Loucy (cell line): ENCODE results near the gene FNDC3A.

Source experiments
- H2AFZ ChIP-seq: fragments of 200-600 bp; sonication (generic); 2 replicates; pipeline ENCODE4 v1.6.0; 2016; ENCODE audit warnings: antibody characterized with exemption, mild to moderate bottlenecking, low read length, moderate library complexity
- H3F3A ChIP-seq: fragments of 200-600 bp; 2 replicates; pipeline ENCODE4 v1.6.0; 2016; ENCODE audit warnings: antibody characterized with exemption, low read depth, mild to moderate bottlenecking
- H3K27me3 ChIP-seq: fragments of 200-600 bp; sonication (generic); 2 replicates; pipeline ENCODE4 v1.6.1; 2014; ENCODE audit warnings: low read length, mild to moderate bottlenecking; ENCODE audit not compliant: insufficient read depth, poor library complexity, severe bottlenecking
- H3K36me3 ChIP-seq: fragments of 200-600 bp; sonication (generic); 2 replicates; pipeline ENCODE4 v1.6.1; 2016; ENCODE audit warnings: low read length; ENCODE audit not compliant: insufficient read depth
- H3K4me1 ChIP-seq: fragments of 200-600 bp; sonication (generic); 2 replicates; pipeline ENCODE4 v1.5.1; 2014; ENCODE audit warnings: low read length, mild to moderate bottlenecking; ENCODE audit not compliant: insufficient read depth, poor library complexity, severe bottlenecking
- H3K4me2 ChIP-seq: fragments of 200-600 bp; sonication (generic); 2 replicates; pipeline ENCODE4 v1.6.0; 2014; ENCODE audit warnings: antibody characterized with exemption, low read length, low read depth, mild to moderate bottlenecking; ENCODE audit not compliant: poor library complexity, severe bottlenecking
- H3K4me3 ChIP-seq: fragments of 200-600 bp; sonication (generic); 2 replicates; pipeline ENCODE4 v1.5.1; 2014; ENCODE audit warnings: low read length, mild to moderate bottlenecking, mixed read lengths; ENCODE audit not compliant: poor library complexity, severe bottlenecking
- H3K79me2 ChIP-seq: fragments of 200-600 bp; sonication (generic); 2 replicates; pipeline ENCODE4 v1.6.1; 2014; ENCODE audit warnings: low read length; ENCODE audit not compliant: insufficient read depth
- H3K9ac ChIP-seq: fragments of 200-600 bp; sonication (generic); 2 replicates; pipeline ENCODE4 v1.6.0; 2014; ENCODE audit warnings: mild to moderate bottlenecking, low read depth, low read length, moderate library complexity; ENCODE audit not compliant: poor library complexity, severe bottlenecking
- H3K9me2 ChIP-seq: fragments of 200-600 bp; sonication (generic); replicated peaks from 2 replicates; pipeline ENCODE4 v1.6.1; 2016; ENCODE audit warnings: low read depth, low read length, mixed read lengths
- H3K9me3 ChIP-seq: fragments of 200-600 bp; sonication (generic); 2 replicates; pipeline ENCODE4 v1.6.1; 2014; ENCODE audit warnings: mild to moderate bottlenecking, antibody characterized with exemption, low read length, low read depth; ENCODE audit not compliant: insufficient read depth
- H4K20me1 ChIP-seq: fragments of 200-600 bp; sonication (generic); 2 replicates; pipeline ENCODE4 v1.6.0; 2014; ENCODE audit warnings: antibody characterized with exemption, low read length, mild to moderate bottlenecking; ENCODE audit not compliant: insufficient read depth, poor library complexity, severe bottlenecking
- CTCF ChIP-seq: fragments of 200-600 bp; sonication (generic); conservative IDR thresholded peaks from 2 replicates; pipeline ENCODE4 v1.5.1; 2014; ENCODE audit warnings: mild to moderate bottlenecking, antibody characterized with exemption, low read length
- EZH2phosphoT487 ChIP-seq: fragments of 200-600 bp; IDR thresholded peaks from 2 replicates; pipeline ENCODE4 v1.6.1; 2018; ENCODE audit warnings: antibody characterized with exemption, mild to moderate bottlenecking, moderate library complexity, borderline replicate concordance

The FNDC3A gene

GRCh38 chr13:49213997-49214916 lies 238.5 kb downstream of the FNDC3A start:
- Histone ChIP-seq H3K4me1 (peaks cover 12% of the 10 kb centered on the region), H3K36me3 (no peaks in the 10 kb centered on the region), H3K27me3 (no peaks in the 10 kb centered on the region), H3K79me2 (no peaks in the 10 kb centered on the region), H3K9me2 (no peaks in the 10 kb centered on the region), H3K9ac (no peak overlapping the region), H3K4me2 (peak overlapping the region; percentile 47), H3K9me3 (no peaks in the 10 kb centered on the region), H4K20me1 (no peaks in the 10 kb centered on the region), H3K4me3 (no peak overlapping the region), H3F3A (no peaks in the 10 kb centered on the region), H2AFZ (peak overlapping the region; percentile 83)
- TF ChIP-seq CTCF (no peak), EZH2phosphoT487 (no peak)

GRCh38 chr13:49214917-49215376 lies 239.2 kb downstream of the FNDC3A start:
- no peaks in the 10 kb centered on the region for H3K36me3 ChIP-seq
- no peak for TF ChIP-seq EZH2phosphoT487
- TF ChIP-seq CTCF: peak; percentile 53
- no peaks in the 10 kb centered on the region for H3K9me2 ChIP-seq
- H3K27me3 ChIP-seq: no peaks in the 10 kb centered on the region
- H2AFZ ChIP-seq: peak overlapping the region; percentile 83
- no peak overlapping the region for H3K9ac ChIP-seq
- peak overlapping the region; percentile 47 for H3K4me2 ChIP-seq
- H3K4me1 ChIP-seq: peaks cover 12% of the 10 kb centered on the region
- peak overlapping the region; percentile 49 for H3K4me3 ChIP-seq
- H3F3A ChIP-seq: no peaks in the 10 kb centered on the region
- H3K9me3 ChIP-seq: no peaks in the 10 kb centered on the region
- no peaks in the 10 kb centered on the region for H4K20me1 ChIP-seq
- no peaks in the 10 kb centered on the region for H3K79me2 ChIP-seq

GRCh38 chr13:49216334-49216733 lies 240.6 kb downstream of the FNDC3A start:
- no peak for TF ChIP-seq CTCF
- TF ChIP-seq EZH2phosphoT487: no peak
- no peak overlapping the region for H3K9ac ChIP-seq
- H3K36me3 ChIP-seq: no peaks in the 10 kb centered on the region
- no peaks in the 10 kb centered on the region for H4K20me1 ChIP-seq
- no peak overlapping the region for H2AFZ ChIP-seq
- H3K4me1 ChIP-seq: peaks cover 12% of the 10 kb centered on the region
- no peaks in the 10 kb centered on the region for H3K9me2 ChIP-seq
- H3K27me3 ChIP-seq: peaks cover 3% of the 10 kb centered on the region
- H3K9me3 ChIP-seq: no peaks in the 10 kb centered on the region
- H3K79me2 ChIP-seq: no peaks in the 10 kb centered on the region
- H3F3A ChIP-seq: no peaks in the 10 kb centered on the region
- H3K4me2 ChIP-seq: no peak overlapping the region
- no peak overlapping the region for H3K4me3 ChIP-seq
